HepG2 (cell line): Measurements from ENCODE around the gene INHBE. TPM values are rescaled to one million over a fixed set of nuclear protein-coding genes. Genes with fewer than 3 reads are reported as not detected.
A peak's percentile ranks its signal among the peaks of the same experiment; 100 is the strongest.

Experiments used
- BHLHE40 ChIP-seq: IDR thresholded peaks from 2 replicates; pipeline ENCODE4 v1.6.1; 2011; ENCODE audit warnings: low read length, improper control_type of control experiment
- GFI1 ChIP-seq: sonication (generic); formaldehyde crosslinking; IDR thresholded peaks from 2 replicates; pipeline ENCODE4 v1.5.0; 2020; ENCODE audit warnings: missing genetic modification reagents, mild to moderate bottlenecking, borderline replicate concordance
- HNF4A ChIP-seq: sonication (generic); formaldehyde crosslinking; IDR thresholded peaks from 2 replicates; pipeline ENCODE4 v1.4.0; 2020; ENCODE audit warnings: missing genetic modification reagents
- MAFG ChIP-seq: sonication (generic); formaldehyde crosslinking; IDR thresholded peaks from 2 replicates; pipeline ENCODE4 v1.5.1; 2020; ENCODE audit warnings: mild to moderate bottlenecking, missing genetic modification reagents
- NCOA1 ChIP-seq: sonication (generic); formaldehyde crosslinking; IDR thresholded peaks from 2 replicates; pipeline ENCODE4 v1.9.0; 2021; ENCODE audit warnings: missing genetic modification reagents
- NCOA5 ChIP-seq: sonication (generic); formaldehyde crosslinking; IDR thresholded peaks from 2 replicates; pipeline ENCODE4 v1.4.0; 2020; ENCODE audit warnings: missing genetic modification reagents
- ZNF326 ChIP-seq: sonication (generic); formaldehyde crosslinking; IDR thresholded peaks from 2 replicates; pipeline ENCODE4 v1.4.0; 2020; ENCODE audit warnings: missing genetic modification reagents, borderline replicate concordance
- ZNF451 ChIP-seq: sonication (generic); formaldehyde crosslinking; IDR thresholded peaks from 2 replicates; pipeline ENCODE4 v1.5.0; 2020; ENCODE audit warnings: mild to moderate bottlenecking, missing genetic modification reagents
- polyA plus RNA-seq, 8 experiments: library from polyadenylated mRNA; depleted of rRNA in 3 of 8; stranded (reverse) in 7 of 8; unstranded in 1 of 8; fragments of >200 nt; fragmentation: Illumina TruSeq in 4 of 8; extraction: Trizol in 4 of 8; gene quantifications; 2 replicates each; pipeline versions ENCODE4 v1.2.1 to v1.2.3, GENCODE V29; 2011 to 2016; ENCODE audit warnings: low read depth in 4 of 8, missing spikeins in 1 of 8, mixed read lengths in 1 of 8; ENCODE audit not compliant: insufficient read depth in 1 of 8
- total RNA-seq, 5 experiments: library from RNA; depleted of rRNA; stranded (reverse); fragments of >200 nt; fragmentation: Illumina TruSeq; extraction: Trizol; gene quantifications; 2 replicates each; pipeline ENCODE4 v1.2.3, GENCODE V29; 2016; ENCODE audit warnings: low read depth in 1 of 5
- TF ChIP-seq, protein P1 (sequence below): sonication (generic); formaldehyde crosslinking; IDR thresholded peaks from one replicate; pipeline ENCODE4 v1.5.1; 2020; ENCODE audit warnings: mild to moderate bottlenecking, missing genetic modification reagents; ENCODE audit errors: not compliant biosample characterization
- TF ChIP-seq, protein P2 (sequence below): sonication (generic); formaldehyde crosslinking; IDR thresholded peaks from 2 replicates; pipeline ENCODE4 v1.4.0; 2020; ENCODE audit warnings: low read depth, mild to moderate bottlenecking, missing genetic modification reagents
- TF ChIP-seq, protein P3 (sequence below): sonication (generic); formaldehyde crosslinking; IDR thresholded peaks from 2 replicates; pipeline ENCODE4 v1.9.0; 2021; ENCODE audit warnings: missing genetic modification reagents, borderline replicate concordance
- TF ChIP-seq, protein P4 (sequence below): sonication (generic); formaldehyde crosslinking; IDR thresholded peaks from 2 replicates; pipeline ENCODE4 v1.5.1; 2020; ENCODE audit warnings: missing genetic modification reagents, mild to moderate bottlenecking, borderline replicate concordance

INHBE gene
- total and polyA plus RNA-seq, 2 of the 13 experiments (the other 11 are each of a cell fraction or from before 2014, with no cell fraction given) = 17.0 to 32.0 TPM

DNA sequence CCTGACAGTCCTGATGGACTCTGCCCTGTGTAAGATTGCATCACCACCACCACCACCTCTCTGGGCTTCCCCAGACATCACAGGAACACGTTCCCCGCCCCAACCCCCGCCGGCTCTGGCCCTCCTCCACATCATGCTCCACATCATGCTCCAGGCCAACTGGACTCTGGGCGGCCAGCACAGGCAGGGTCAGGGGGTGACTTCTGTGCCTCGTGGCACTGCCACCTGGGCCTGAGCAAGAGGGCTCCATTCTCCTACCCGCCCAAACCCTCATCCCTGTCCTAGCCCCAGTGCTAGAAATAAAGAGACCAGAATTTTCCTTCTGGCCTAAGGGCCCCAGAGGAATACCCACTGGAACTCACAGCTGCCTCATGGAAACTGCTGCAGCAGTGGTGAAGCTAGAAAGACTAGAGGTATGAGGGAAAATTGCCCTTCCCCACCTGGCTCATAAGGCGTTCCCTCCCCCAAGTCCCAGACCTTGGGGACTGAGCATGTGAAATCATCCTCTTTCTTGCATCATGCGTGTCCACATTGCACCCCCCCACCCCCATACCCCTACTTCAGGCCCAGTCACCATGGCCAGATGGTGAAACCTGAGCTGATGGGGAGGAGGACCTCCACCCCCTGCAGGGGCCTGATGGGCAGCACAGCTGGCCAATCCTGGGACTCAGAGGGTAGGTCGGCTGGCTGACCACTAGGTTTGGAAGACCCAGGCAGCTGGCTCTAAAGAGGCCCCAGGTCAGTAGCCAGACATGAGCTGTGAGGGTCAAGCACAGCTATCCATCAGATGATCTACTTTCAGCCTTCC is at the start of gene INHBE (continued):
- TF ChIP-seq, protein P1, sequence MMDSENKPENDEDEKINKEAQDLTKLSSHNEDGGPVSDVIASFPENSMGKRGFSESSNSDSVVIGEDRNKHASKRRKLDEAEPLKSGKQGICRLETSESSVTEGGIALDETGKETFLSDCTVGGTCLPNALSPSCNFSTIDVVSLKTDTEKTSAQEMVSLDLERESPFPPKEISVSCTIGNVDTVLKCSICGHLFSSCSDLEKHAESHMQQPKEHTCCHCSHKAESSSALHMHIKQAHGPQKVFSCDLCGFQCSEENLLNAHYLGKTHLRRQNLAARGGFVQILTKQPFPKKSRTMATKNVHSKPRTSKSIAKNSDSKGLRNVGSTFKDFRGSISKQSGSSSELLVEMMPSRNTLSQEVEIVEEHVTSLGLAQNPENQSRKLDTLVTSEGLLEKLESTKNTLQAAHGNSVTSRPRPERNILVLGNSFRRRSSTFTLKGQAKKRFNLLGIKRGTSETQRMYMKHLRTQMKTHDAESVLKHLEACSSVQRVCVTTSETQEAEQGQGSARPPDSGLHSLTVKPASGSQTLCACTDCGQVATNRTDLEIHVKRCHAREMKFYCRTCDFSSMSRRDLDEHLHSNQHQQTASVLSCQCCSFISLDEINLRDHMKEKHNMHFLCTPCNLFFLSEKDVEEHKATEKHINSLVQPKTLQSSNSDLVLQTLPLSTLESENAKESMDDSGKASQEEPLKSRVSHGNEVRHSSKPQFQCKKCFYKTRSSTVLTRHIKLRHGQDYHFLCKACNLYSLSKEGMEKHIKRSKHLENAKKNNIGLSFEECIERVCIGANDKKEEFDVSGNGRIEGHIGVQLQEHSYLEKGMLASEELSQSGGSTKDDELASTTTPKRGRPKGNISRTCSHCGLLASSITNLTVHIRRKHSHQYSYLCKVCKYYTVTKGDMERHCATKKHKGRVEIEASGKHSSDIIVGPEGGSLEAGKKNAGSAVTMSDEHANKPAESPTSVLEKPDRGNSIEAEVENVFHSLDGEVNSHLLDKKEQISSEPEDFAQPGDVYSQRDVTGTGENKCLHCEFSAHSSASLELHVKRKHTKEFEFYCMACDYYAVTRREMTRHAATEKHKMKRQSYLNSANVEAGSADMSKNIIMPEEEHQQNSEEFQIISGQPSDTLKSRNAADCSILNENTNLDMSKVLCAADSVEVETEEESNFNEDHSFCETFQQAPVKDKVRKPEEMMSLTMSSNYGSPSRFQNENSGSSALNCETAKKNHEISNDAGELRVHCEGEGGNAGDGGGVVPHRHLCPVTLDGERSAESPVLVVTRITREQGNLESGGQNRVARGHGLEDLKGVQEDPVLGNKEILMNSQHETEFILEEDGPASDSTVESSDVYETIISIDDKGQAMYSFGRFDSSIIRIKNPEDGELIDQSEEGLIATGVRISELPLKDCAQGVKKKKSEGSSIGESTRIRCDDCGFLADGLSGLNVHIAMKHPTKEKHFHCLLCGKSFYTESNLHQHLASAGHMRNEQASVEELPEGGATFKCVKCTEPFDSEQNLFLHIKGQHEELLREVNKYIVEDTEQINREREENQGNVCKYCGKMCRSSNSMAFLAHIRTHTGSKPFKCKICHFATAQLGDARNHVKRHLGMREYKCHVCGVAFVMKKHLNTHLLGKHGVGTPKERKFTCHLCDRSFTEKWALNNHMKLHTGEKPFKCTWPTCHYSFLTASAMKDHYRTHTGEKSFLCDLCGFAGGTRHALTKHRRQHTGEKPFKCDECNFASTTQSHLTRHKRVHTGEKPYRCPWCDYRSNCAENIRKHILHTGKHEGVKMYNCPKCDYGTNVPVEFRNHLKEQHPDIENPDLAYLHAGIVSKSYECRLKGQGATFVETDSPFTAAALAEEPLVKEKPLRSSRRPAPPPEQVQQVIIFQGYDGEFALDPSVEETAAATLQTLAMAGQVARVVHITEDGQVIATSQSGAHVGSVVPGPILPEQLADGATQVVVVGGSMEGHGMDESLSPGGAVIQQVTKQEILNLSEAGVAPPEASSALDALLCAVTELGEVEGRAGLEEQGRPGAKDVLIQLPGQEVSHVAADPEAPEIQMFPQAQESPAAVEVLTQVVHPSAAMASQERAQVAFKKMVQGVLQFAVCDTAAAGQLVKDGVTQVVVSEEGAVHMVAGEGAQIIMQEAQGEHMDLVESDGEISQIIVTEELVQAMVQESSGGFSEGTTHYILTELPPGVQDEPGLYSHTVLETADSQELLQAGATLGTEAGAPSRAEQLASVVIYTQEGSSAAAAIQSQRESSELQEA (CRISPR knock-in tag) = peak; percentile 68
- TF ChIP-seq ZNF451 (CRISPR knock-in tag) (no peak), NCOA1 (peak; percentile 53; the same call in 1 of the 2 replicates), HNF4A (CRISPR knock-in tag) (peak; percentile 96), ZNF326 (no peak), BHLHE40 (peak; percentile 73), GFI1 (CRISPR knock-in tag) (peak; percentile 67), MAFG (CRISPR knock-in tag) (no peak), NCOA5 (CRISPR knock-in tag) (no peak)
- TF ChIP-seq, protein P2, sequence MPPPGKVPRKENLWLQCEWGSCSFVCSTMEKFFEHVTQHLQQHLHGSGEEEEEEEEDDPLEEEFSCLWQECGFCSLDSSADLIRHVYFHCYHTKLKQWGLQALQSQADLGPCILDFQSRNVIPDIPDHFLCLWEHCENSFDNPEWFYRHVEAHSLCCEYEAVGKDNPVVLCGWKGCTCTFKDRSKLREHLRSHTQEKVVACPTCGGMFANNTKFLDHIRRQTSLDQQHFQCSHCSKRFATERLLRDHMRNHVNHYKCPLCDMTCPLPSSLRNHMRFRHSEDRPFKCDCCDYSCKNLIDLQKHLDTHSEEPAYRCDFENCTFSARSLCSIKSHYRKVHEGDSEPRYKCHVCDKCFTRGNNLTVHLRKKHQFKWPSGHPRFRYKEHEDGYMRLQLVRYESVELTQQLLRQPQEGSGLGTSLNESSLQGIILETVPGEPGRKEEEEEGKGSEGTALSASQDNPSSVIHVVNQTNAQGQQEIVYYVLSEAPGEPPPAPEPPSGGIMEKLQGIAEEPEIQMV (CRISPR knock-in tag) = no peak
- TF ChIP-seq, protein P3, sequence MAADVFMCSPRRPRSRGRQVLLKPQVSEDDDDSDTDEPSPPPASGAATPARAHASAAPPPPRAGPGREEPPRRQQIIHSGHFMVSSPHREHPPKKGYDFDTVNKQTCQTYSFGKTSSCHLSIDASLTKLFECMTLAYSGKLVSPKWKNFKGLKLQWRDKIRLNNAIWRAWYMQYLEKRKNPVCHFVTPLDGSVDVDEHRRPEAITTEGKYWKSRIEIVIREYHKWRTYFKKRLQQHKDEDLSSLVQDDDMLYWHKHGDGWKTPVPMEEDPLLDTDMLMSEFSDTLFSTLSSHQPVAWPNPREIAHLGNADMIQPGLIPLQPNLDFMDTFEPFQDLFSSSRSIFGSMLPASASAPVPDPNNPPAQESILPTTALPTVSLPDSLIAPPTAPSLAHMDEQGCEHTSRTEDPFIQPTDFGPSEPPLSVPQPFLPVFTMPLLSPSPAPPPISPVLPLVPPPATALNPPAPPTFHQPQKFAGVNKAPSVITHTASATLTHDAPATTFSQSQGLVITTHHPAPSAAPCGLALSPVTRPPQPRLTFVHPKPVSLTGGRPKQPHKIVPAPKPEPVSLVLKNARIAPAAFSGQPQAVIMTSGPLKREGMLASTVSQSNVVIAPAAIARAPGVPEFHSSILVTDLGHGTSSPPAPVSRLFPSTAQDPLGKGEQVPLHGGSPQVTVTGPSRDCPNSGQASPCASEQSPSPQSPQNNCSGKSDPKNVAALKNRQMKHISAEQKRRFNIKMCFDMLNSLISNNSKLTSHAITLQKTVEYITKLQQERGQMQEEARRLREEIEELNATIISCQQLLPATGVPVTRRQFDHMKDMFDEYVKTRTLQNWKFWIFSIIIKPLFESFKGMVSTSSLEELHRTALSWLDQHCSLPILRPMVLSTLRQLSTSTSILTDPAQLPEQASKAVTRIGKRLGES (CRISPR knock-in tag) = peak; percentile 51; the same call in 1 of the 2 replicates
- TF ChIP-seq, protein P4, sequence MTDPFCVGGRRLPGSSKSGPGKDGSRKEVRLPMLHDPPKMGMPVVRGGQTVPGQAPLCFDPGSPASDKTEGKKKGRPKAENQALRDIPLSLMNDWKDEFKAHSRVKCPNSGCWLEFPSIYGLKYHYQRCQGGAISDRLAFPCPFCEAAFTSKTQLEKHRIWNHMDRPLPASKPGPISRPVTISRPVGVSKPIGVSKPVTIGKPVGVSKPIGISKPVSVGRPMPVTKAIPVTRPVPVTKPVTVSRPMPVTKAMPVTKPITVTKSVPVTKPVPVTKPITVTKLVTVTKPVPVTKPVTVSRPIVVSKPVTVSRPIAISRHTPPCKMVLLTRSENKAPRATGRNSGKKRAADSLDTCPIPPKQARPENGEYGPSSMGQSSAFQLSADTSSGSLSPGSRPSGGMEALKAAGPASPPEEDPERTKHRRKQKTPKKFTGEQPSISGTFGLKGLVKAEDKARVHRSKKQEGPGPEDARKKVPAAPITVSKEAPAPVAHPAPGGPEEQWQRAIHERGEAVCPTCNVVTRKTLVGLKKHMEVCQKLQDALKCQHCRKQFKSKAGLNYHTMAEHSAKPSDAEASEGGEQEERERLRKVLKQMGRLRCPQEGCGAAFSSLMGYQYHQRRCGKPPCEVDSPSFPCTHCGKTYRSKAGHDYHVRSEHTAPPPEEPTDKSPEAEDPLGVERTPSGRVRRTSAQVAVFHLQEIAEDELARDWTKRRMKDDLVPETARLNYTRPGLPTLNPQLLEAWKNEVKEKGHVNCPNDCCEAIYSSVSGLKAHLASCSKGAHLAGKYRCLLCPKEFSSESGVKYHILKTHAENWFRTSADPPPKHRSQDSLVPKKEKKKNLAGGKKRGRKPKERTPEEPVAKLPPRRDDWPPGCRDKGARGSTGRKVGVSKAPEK (CRISPR knock-in tag) = no peak
